Activated CD8-positive, alpha-beta memory T cell treated with anti-CD3 and anti-CD28 coated beads for 1 hour (primary cell): Measurements from ENCODE around the gene CEBPG.

Experiments used
- DNase-seq, 2 donors: peaks; one replicate each; pipeline ENCODE4 v3.0.0-alpha.2; 2020; ENCODE audit warnings: low read depth in 1 of 2; ENCODE audit errors: extremely low read depth in 1 of 2

The CEBPG gene

DNA sequence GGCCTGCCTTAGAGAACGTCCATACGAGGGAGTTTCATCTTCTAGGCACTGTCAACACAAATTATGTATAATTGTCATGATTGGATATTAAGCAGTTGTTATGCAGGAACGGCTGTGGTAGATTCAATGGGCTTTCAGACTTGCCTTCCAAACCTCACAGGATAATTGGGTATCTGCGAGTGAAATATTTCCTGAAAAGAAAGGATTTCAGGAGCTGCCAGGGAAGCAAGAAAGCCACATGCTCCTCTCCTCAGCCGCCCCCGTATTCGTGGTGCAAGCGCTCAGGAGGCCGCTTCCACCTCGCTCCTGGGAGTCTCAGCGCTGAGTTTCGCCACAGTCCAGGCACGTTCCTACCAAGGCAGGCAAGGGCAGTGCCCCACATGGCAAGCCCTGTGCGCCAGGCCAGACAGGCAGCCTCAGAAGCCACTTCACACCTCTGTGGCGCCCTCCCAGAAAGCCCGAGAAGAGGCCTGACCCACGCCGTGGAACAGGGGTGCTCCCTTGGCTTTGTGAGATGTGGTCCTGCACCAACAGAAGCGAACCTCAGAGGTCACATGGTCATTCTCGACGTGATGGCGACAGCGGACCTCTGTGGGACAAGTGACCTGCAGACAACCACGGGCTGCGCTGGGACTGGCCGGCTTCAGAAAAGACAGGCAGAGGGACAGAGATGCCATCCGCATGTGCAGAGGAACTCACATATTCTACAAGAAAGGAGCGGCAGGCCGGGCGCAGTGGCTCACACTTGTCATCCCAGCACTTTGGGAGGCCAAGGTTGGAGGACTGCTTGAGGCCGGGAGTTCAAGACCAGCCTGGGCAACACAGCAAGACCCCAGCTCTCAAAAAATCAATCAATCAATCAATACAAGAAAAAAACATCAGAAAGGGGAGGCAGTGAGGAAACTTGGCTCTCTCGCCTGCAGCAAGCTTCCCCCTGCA, 41.4 kb downstream of the CEBPG start:
- no peak for DNase-seq

DNA sequence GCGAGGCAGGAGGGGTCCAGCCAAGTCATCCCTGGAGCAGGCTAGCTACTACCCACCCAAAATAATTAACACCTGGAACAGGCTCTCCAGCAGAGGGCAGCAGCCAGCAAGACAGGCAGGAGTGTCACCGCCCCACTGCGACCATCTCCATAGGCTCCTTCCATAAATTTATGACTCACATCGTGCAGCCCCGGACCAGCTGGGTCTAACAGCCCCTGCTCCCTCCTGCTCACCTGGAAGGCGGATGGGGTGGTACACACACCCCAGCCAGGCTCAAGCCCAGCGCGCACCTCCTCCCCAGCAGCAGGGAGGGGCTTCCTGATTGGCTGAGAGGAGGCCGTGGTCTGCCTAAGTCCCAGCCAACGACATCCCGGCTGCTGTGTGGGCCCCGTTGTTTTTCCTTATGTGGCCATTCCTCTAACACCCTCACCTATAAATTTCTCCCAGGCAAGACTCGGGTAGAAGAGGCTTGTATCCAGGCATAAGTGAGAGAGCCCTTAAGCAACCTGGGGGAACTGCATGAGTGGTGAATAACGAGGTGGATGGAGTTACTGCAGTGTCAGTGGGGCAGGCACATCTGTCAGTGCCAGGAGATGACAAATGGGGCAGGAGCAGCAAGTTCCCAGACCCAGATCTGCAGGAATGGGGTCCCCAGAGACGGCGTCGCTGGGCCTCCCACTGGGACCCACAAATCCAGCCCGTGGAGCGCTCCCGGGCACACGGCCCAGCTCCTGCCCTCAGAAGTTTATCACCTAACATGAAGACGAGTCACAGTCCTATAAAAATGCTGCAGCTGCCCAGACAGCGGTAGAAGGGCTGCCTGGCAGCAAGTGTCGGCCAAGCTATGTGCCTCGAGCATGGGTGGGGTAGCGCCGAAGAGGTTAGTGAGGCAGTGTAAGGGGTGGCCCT, 43.1 kb downstream of the CEBPG start:
- DNase-seq: peak; percentile 23 to 56

DNA sequence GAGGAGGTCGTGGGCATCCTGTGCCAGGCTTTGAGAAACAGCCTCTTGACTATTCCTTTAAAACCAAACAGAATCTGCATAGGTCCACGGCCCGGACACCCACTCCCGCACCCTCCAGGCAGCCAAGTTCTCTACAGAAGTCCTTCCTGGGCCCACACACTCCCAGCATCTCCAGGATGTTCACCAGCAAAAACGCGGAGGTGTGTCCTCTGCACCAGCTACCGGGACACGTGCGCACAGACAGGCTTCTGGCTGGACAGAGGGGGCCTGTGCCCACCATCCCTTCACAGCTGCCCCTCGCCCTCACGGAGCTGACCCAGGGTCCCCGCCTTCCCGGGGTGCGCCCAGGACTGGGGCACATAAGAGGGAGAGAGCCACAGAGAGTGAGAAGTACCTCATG, 44.2 kb downstream of the CEBPG start:
- DNase-seq: no peak

- DNase-seq: no peak
Measured at GRCh38 chr19:33418461-33418860, 45.0 kb downstream of the CEBPG start.

- no peak for DNase-seq
Measured at GRCh38 chr19:33418871-33419787, 45.6 kb downstream of the CEBPG start.

- no peak for DNase-seq
Measured at GRCh38 chr19:33419788-33420130, 46.2 kb downstream of the CEBPG start.

GRCh38 chr19:33420821-33421220, 47.3 kb downstream of the CEBPG start:
- no peak for DNase-seq

DNA sequence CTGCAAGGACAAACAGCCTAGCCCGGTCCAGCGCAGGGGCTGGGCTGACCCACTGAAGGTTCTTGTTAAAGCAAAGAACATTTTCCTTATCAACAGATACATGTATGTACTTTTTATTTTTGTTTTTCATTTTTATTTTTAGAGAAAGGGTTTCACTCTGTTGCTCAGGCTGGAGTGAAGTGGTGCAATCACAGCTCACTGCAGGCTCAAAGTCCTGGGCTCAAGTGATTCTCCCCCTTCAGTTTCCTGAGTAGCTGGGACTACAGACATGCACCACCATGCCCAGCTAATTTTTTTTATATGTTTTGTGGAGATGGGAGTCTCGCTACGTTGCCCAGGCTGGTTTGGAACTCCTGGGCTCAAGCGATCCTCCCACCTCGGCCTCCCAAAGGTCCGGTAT, 47.9 kb downstream of the CEBPG start:
- no peak for DNase-seq

DNA sequence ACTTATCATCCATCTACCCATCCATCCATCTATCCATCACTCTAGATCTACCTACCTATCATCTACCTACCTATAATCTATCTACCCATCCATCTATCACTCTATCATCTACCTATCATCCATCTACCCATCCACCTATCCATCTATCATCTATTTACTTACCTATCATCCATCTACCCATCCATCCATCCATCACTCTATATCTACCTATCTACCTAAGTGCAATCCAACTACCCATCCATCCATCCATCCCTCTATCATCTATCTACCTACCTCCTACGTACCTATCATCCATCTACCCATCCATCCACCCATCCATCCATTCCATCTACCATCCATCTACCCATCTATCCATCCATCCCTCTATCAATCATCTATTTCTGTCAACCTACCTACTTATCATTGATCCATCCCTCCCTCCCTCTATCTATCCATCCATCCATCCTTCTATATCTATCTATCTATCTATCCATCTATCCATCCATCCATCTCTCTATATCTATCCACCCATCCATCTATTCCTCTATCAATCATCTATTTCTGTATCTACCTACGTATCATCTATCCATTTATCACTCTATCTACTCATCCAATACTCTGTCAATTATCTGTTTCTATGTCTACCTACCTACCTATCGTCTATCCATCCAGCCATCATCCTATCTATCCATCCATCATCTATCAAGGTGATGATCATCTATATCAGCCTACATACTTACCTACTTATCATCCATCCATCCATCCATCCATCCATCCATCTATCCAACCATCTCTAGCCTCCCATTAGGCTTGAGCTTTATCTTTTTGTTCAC, 49.1 kb downstream of the CEBPG start:
- DNase-seq: no peak

GRCh38 chr19:33424181-33424580, 50.7 kb downstream of the CEBPG start:
- no peak for DNase-seq

GRCh38 chr19:33426621-33427361, 53.3 kb downstream of the CEBPG start:
- no peak for DNase-seq

- DNase-seq: no peak
Measured at GRCh38 chr19:33427801-33428626, 54.5 kb downstream of the CEBPG start.

DNA sequence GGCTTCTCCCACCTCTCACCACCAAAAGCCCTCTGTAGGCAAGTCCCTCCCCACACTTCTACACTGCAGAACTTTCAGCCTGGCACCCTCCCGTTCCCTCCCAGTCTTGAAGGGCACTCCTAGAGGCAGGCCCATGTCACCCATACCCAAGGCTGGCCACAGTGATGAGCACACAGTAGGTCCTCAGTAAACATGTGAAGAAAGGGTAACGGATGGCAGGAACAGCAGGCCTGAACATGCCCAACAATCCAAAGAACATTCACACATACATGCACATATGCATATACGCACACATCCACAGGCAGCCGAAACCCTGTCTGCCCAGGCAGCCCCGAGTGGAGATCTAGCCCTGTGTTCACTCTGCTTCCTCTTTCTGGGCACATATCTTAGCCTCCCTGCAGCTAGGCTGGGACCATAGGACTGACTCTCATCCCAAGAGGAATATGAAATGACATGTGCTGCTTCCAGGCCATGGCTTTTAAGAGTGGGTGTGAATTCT, 55.2 kb downstream of the CEBPG start:
- no peak for DNase-seq

DNA sequence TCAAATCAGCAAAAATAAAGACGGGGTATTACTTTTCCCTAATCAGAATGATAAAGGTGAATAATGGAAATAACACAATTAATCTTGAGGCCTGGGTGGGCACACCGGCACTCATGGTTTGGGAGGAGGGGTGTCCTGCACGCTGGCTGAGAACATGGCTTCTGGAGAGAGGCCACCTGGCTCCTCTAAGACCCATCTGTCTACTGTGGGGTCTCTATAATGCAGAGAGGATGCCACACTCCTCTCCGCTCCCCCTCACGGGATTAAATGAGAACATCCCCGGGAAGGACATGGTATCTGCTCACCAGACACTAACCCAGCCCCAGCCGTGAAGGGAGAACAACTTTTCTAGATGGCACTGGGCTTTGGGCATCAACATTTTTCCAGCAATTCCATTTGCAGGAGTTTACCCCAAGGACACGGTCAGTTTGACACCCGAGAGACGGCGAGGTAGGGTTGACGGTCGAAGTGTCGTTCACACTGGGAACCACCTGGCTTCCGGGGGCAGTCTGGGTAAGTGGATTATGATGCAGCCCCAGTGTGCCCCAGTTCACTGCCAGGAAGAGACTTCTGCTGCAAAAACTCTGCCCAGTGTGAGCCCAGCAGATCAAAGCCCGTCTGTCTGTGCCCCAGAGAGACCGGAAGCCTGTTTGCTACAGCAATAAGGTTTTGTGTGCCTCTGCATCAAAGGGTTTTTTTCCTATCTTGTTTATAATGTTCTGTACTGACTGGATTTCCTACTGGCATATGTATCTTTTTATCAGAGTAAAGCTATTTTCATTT, 56.6 kb downstream of the CEBPG start:
- no peak for DNase-seq

DNA sequence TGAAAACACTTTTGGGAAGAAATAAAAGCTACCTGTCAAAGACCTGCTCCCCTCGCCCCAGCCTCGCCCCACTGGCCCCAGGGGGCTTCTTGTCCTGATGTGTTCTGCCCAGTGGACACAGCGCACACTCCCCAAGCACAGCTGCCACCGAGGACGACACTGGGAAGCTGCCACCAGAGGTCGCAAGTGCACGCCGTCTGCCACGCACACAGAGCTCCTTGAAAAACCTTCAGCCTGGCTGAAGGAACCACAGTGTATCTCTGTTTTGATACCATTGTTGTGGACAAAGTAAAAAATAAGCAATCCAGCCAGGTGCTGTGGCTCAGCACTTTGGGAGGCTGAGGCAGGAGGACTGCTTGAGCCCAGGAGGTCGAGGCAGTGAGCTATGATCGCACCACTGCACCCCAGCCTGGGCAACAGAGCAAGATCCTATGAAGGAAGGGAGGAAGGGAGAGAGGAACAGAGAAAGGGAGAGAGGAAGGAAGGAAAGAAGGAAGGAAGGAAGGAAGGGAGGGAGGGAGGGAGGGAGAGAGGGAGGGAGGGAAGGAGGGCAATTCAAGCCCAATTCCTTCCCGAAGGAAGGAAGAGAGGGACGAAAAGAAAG, 57.3 kb downstream of the CEBPG start:
- peak in 1 of 2 donors; percentile 35 for DNase-seq

- no peak for DNase-seq
Measured at GRCh38 chr19:33432015-33432414, 58.5 kb downstream of the CEBPG start.
